ENCODE data around the gene C2orf69.
A peak's percentile ranks its signal among the peaks of the same experiment; 100 is the strongest.

The C2orf69 gene

DNA sequence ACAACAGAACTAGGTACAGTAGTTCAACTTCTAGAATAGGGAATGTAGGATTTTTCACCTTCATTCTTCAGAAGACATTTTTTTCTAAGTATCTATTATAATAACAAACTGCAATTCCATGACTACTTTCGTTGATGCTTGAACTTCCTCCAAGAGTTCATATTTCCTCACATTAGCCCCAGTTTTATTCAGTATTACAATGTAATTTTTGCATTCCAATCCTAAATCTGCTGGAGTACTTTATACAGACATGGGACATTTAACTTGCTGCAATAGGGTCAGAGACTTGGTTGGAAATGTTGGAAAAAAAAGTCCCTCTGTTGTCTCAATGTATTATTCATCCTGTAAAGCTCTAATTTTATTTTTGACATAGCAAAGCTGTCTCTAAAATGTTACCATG lies 40.5 kb upstream of the C2orf69 start:
- no peak overlapping the region for H3K4me3 ChIP-seq (ENCODE audit: control insufficient read depth, low read depth, low read length)
- no peak for TF ChIP-seq CTCF (conservative IDR thresholded peaks at IDR 0.05; ENCODE audit: control insufficient read depth, insufficient read depth, low read depth, low read length)
- no peak for DNase-seq (ENCODE audit: low read depth)

GRCh38 chr2:199874209-199874608 lies 36.9 kb upstream of the C2orf69 start:
- H3K4me3 ChIP-seq (ENCODE audit: control insufficient read depth, low read depth, low read length) = no peak overlapping the region
- TF ChIP-seq CTCF (conservative IDR thresholded peaks at IDR 0.05; ENCODE audit: control insufficient read depth, insufficient read depth, low read depth, low read length) = no peak
- DNase-seq (ENCODE audit: low read depth) = no peak

- no peak for DNase-seq (ENCODE audit: low read depth)
- no peak for TF ChIP-seq CTCF (conservative IDR thresholded peaks at IDR 0.05; ENCODE audit: control insufficient read depth, insufficient read depth, low read depth, low read length)
- no peak overlapping the region for H3K4me3 ChIP-seq (ENCODE audit: control insufficient read depth, low read depth, low read length)
These were observed 35.7 kb upstream of the C2orf69 start for GRCh38 chr2:199875400-199875799.

DNA sequence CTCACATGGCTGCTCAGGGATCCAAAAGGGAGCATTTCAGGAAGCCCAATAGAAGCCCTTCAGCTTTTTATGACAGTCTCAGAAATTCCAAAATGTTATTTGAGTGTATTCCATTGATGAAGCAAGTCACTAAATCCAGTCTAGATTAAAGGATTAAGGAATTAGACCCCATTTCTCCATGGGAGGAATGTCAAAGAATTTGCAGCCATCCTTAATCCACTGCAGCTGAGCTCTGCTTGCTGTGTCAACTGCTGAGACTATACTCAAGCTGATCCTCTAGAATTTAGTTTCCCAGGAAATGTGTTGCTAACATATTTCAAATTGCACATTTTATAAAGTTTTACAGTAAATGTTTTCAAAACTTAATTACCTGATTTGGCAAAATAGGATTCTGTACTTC lies 28.4 kb upstream of the C2orf69 start:
- H3K4me3 ChIP-seq (ENCODE audit: control insufficient read depth, low read depth, low read length) = no peak overlapping the region

GRCh38 chr2:199883474-199884212 lies 27.4 kb upstream of the C2orf69 start:
- H3K4me3 ChIP-seq (ENCODE audit: control insufficient read depth, low read depth, low read length) = no peak overlapping the region
- DNase-seq (ENCODE audit: low read depth) = peak; percentile 2
- no peak for TF ChIP-seq CTCF (conservative IDR thresholded peaks at IDR 0.05; ENCODE audit: control insufficient read depth, insufficient read depth, low read depth, low read length)

More for the DNA sequence above, 28.4 kb upstream of the C2orf69 start:
- DNase-seq (ENCODE audit: low read depth) = no peak
- no peak for TF ChIP-seq CTCF (conservative IDR thresholded peaks at IDR 0.05; ENCODE audit: control insufficient read depth, insufficient read depth, low read depth, low read length)

- DNase-seq (ENCODE audit: low read depth) = peak; percentile 49
- TF ChIP-seq CTCF (conservative IDR thresholded peaks at IDR 0.05; ENCODE audit: control insufficient read depth, insufficient read depth, low read depth, low read length) = no peak
- no peak overlapping the region for H3K4me3 ChIP-seq (ENCODE audit: control insufficient read depth, low read depth, low read length)
These were observed 15.7 kb upstream of the C2orf69 start for GRCh38 chr2:199895406-199895805.
